HEK293 (cell line): ENCODE measurements around the gene RPL3.

Source experiments
- CTCF ChIP-seq: fragments of 450-650 bp; formaldehyde crosslinking; IDR thresholded peaks from 2 replicates; pipeline ENCODE4 v1.5.1; 2016; ENCODE audit warnings: missing biosample characterization, missing genetic modification characterization
- TCF7L2 ChIP-seq: IDR thresholded peaks from 2 replicates; pipeline ENCODE4 v1.6.1; 2011; ENCODE audit warnings: low read depth, mild to moderate bottlenecking, inconsistent platforms, low read length, moderate library complexity, borderline replicate concordance
- ZNF274 ChIP-seq, 2 experiments: fragments of 200-500 bp in 1 of 2; fragments of 450-650 bp in 1 of 2; sonication (Bioruptor generic) in 1 of 2; formaldehyde crosslinking in 1 of 2; IDR thresholded peaks; 2 replicates each; pipeline versions ENCODE4 v1.5.1 to v1.6.1; 2014 to 2016; ENCODE audit warnings: borderline replicate concordance in 1 of 2, inconsistent platforms in 1 of 2, low read length in 1 of 2, missing biosample characterization in 1 of 2, missing genetic modification characterization in 1 of 2
- ZNF555 ChIP-seq: fragments of 450-650 bp; formaldehyde crosslinking; conservative IDR thresholded peaks from 2 replicates; pipeline ENCODE4 v1.5.1; 2017; ENCODE audit warnings: missing biosample characterization, mild to moderate bottlenecking, missing genetic modification characterization, inconsistent platforms
- ZNF580 ChIP-seq: fragments of 450-650 bp; formaldehyde crosslinking; IDR thresholded peaks from 2 replicates; pipeline ENCODE4 v1.5.1; 2016; ENCODE audit warnings: missing biosample characterization, missing genetic modification characterization
- ZNF645 ChIP-seq: fragments of 450-650 bp; formaldehyde crosslinking; IDR thresholded peaks from 2 replicates; pipeline ENCODE4; 2016; ENCODE audit warnings: missing biosample characterization, missing genetic modification characterization
- ZNF792 ChIP-seq: fragments of 450-650 bp; formaldehyde crosslinking; IDR thresholded peaks from 2 replicates; pipeline ENCODE4 v1.5.1; 2016; ENCODE audit warnings: missing biosample characterization, missing genetic modification characterization

GRCh38 chr22:39291523-39291922, 27.9 kb downstream of the RPL3 start:
- no peak for TF ChIP-seq ZNF645 (tag by site-specific recombination)
- no peak for TF ChIP-seq CTCF (tag by site-specific recombination)
- TF ChIP-seq TCF7L2 = no peak
- TF ChIP-seq ZNF792 (tag by site-specific recombination) = no peak
- no peak for TF ChIP-seq ZNF555 (tag by site-specific recombination)
- TF ChIP-seq ZNF274 (IDR thresholded peaks at IDR 0.05; ENCODE audit: low read length) = no peak
- no peak for TF ChIP-seq ZNF274 (tag by site-specific recombination; IDR thresholded peaks at IDR 0.05; ENCODE audit: borderline replicate concordance)
- no peak for TF ChIP-seq ZNF580 (tag by site-specific recombination)
